Activated naive CD4-positive, alpha-beta T cell treated with anti-CD3 and anti-CD28 coated beads, Interleukin-2, amount 50 U/mL, for 16 hours (primary cell): Measurements from ENCODE around the gene RASGEF1B.

Source experiments
- DNase-seq: peaks from one replicate; pipeline ENCODE4 v3.0.0-alpha.2; 2020

The RASGEF1B gene

GRCh38 chr4:81378386-81378785 is 93.3 kb downstream of the RASGEF1B start:
- no peak for DNase-seq

GRCh38 chr4:81377191-81377590 is 94.5 kb downstream of the RASGEF1B start:
- no peak for DNase-seq

- DNase-seq: no peak
Measured at GRCh38 chr4:81376720-81377119, 95.0 kb downstream of the RASGEF1B start.
